Measurements from ENCODE around the gene C3orf20.
"Not testable (repeated sequence)": the region's sequence is repeated elsewhere in the genome, so short reads cannot be mapped to it uniquely, and the experiment has no call there.

The C3orf20 gene

GRCh38 chr3:14701676-14702075 lies 26.7 kb downstream of the C3orf20 start:
- no peak for DNase-seq

GRCh38 chr3:14703128-14703750 lies 28.3 kb downstream of the C3orf20 start:
- no peak for DNase-seq

- DNase-seq: no peak
Measured at GRCh38 chr3:14703791-14704190, 28.9 kb downstream of the C3orf20 start.

- DNase-seq: no peak
Measured at GRCh38 chr3:14706096-14706495, 31.2 kb downstream of the C3orf20 start.

- no peak for DNase-seq
Measured at GRCh38 chr3:14716591-14716990, 41.6 kb downstream of the C3orf20 start.

GRCh38 chr3:14717307-14717706 lies 42.4 kb downstream of the C3orf20 start:
- no peak for DNase-seq

GRCh38 chr3:14718539-14718938 lies 43.6 kb downstream of the C3orf20 start:
- DNase-seq: no peak

GRCh38 chr3:14719006-14719405 lies 44.1 kb downstream of the C3orf20 start:
- DNase-seq: no peak

- no peak for DNase-seq
Measured at GRCh38 chr3:14721126-14721864, 46.4 kb downstream of the C3orf20 start.

GRCh38 chr3:14725013-14725412 lies 50.1 kb downstream of the C3orf20 start:
- DNase-seq: no peak

GRCh38 chr3:14725564-14726440 lies 50.9 kb downstream of the C3orf20 start:
- no peak for DNase-seq

GRCh38 chr3:14726441-14726780 lies 51.5 kb downstream of the C3orf20 start:
- DNase-seq: no peak

GRCh38 chr3:14728113-14728512 lies 53.2 kb downstream of the C3orf20 start:
- DNase-seq: no peak

GRCh38 chr3:14730703-14731382 lies 55.9 kb downstream of the C3orf20 start:
- no peak for DNase-seq

GRCh38 chr3:14740983-14741382 lies 66.0 kb downstream of the C3orf20 start:
- DNase-seq: no peak

- no peak for DNase-seq
Measured at GRCh38 chr3:14741510-14741909, 66.6 kb downstream of the C3orf20 start.

GRCh38 chr3:14744556-14744955 lies 69.6 kb downstream of the C3orf20 start:
- no peak for DNase-seq

- no peak for DNase-seq
Measured at GRCh38 chr3:14750650-14751049, 75.7 kb downstream of the C3orf20 start.

GRCh38 chr3:14752979-14753378 lies 78.0 kb downstream of the C3orf20 start:
- DNase-seq: not testable (repeated sequence)

- DNase-seq: no peak
Measured at GRCh38 chr3:14757153-14757700, 82.3 kb downstream of the C3orf20 start.

- DNase-seq: no peak
Measured at GRCh38 chr3:14758297-14758696, 83.4 kb downstream of the C3orf20 start.

GRCh38 chr3:14758959-14759358 lies 84.0 kb downstream of the C3orf20 start:
- no peak for DNase-seq

- no peak for DNase-seq
Measured at GRCh38 chr3:14760185-14760584, 85.2 kb downstream of the C3orf20 start.
